Spinal cord (tissue), 10 donors: ENCODE results near the gene DOCK10. TPM values are rescaled to one million over a fixed set of nuclear protein-coding genes. Genes with fewer than 3 reads are reported as not detected.
A peak's percentile ranks its signal among the peaks of the same experiment; 100 is the strongest.

Experiments used
- DNase-seq, 6 donors: peaks; one replicate each; pipeline versions ENCODE4 v3.0.0 to v3.0.0-alpha.2; 2013 to 2015; ENCODE audit warnings: low spot score in 6 of 6, low read depth in 4 of 6
- H3K27ac ChIP-seq: one replicate; pipeline ENCODE4 v1.5.1; 2013; ENCODE audit warnings: low read depth, low read length, control low read depth
- H3K27me3 ChIP-seq: one replicate; pipeline ENCODE4 v1.6.1; 2013; ENCODE audit warnings: low read length; ENCODE audit not compliant: control insufficient read depth, insufficient read depth
- H3K36me3 ChIP-seq: one replicate; pipeline ENCODE4 v1.6.1; 2013; ENCODE audit warnings: low read length; ENCODE audit not compliant: control insufficient read depth, insufficient read depth
- H3K4me1 ChIP-seq: one replicate; pipeline ENCODE4 v1.6.1; 2013; ENCODE audit warnings: low read length; ENCODE audit not compliant: control insufficient read depth, insufficient read depth
- H3K4me3 ChIP-seq: one replicate; pipeline ENCODE4 v1.5.1; 2013; ENCODE audit warnings: low read depth, low read length, control low read depth
- H3K9me3 ChIP-seq: one replicate; pipeline ENCODE4 v1.6.1; 2013; ENCODE audit warnings: low read length; ENCODE audit not compliant: control insufficient read depth, insufficient read depth
- WGBS: methylation state at CpG from one replicate; pipeline ENCODE4 v1.1.5; 2013; ENCODE audit warnings: missing lambda C conversion rate; ENCODE audit not compliant: insufficient coverage; 5-methylcytosine and 5-hydroxymethylcytosine counted together
- polyA plus RNA-seq, 2 donors: library from polyadenylated mRNA; unstranded; fragments of 120-200 nt; gene quantifications; one replicate each; pipeline ENCODE4 v1.2.1, GENCODE V29; 2013; ENCODE audit not compliant: insufficient read length in 2 of 2
- total RNA-seq, 2 donors: library from RNA; depleted of rRNA in 1 of 2; stranded (reverse); fragments of 120-200 nt in 1 of 2; fragments of >200 nt in 1 of 2; gene quantifications; one replicate each; pipeline versions ENCODE4 v1.2.3 to v1.2.4, GENCODE V29; 2013 to 2014
- donor health status: healthy.

DOCK10 gene
- total and polyA plus RNA-seq, 4 donors, result 44.4 to 87.9 (median 61.0) TPM

DNA sequence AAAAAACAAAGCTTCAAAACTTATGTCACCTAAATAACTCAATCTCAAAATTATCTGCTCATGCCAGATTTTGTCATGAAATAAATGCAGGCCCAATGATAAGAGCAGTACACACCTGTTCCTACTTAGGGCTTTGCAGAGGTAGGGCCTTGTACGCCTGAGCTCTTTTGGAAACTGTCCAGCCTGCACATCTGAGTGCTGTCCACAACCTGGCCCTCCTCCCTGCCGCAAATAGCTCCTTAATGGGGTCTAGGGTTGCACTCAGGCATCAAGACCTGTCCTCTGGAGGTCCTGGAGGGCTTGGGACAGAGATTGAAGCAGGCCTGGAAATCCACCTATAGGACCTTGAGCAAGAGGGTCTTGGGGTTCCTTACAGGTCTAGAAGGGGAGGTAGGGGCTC lies 210.7 kb downstream of the DOCK10 start:
- Histone ChIP-seq H3K9me3 (no peaks in the 10 kb centered on the region), H3K36me3 (peaks cover 40% of the 10 kb centered on the region), H3K27me3 (no peaks in the 10 kb centered on the region), H3K4me3 (no peak overlapping the region), H3K27ac (no peak overlapping the region), H3K4me1 (no peaks in the 10 kb centered on the region)
- no peak for DNase-seq
- WGBS, result 50% methylated on average over 2 of the region's 2 CpGs

DNA sequence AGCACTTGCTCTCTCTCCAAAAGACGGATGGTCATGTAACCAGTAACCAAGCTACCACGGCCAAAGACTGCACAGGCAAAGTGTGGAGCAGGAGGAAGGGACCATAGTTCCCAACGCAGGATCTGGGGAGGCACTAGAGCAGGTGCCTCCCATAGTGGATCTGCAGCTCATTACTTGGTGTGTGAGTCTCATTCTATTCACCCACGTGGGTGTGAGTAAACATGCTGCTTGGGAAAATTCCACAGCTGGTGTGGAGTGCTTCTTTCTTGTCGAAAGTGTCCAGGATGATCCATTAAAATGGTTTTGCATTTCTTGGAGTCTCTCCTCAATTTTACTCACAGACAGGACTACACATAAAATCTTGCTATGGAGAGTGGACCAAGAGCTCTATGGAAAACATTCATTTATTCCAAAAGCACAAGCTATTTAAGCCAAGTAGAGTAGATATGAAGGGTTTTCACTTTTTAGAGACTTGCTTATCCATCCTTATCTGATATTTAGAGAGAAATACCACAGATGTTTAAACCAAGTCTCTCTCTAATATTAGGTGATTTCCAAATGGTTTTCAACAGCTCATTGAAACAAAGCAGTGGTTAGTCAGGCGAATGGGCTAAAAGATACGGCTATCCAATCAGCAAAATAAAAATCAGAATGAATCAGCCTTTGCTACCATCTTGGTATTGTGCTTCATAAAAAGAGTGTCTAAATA lies 221.8 kb downstream of the DOCK10 start:
- no peaks in the 10 kb centered on the region for H3K27me3 ChIP-seq
- WGBS, result 78% methylated on average over 4 of the region's 7 CpGs
- H3K4me1 ChIP-seq, result no peaks in the 10 kb centered on the region
- H3K27ac ChIP-seq, result no peak overlapping the region
- peaks cover 11% of the 10 kb centered on the region for H3K36me3 ChIP-seq
- no peak overlapping the region for H3K4me3 ChIP-seq
- H3K9me3 ChIP-seq, result no peaks in the 10 kb centered on the region
- no peak for DNase-seq

- H3K36me3 ChIP-seq, result peaks cover 11% of the 10 kb centered on the region
- H3K27me3 ChIP-seq, result no peaks in the 10 kb centered on the region
- no peak overlapping the region for H3K27ac ChIP-seq
- no peaks in the 10 kb centered on the region for H3K4me1 ChIP-seq
- H3K9me3 ChIP-seq, result no peaks in the 10 kb centered on the region
- DNase-seq, result no peak
- no CpG with 5 or more reads among the region's 2 CpGs for WGBS
- no peak overlapping the region for H3K4me3 ChIP-seq
Observed at GRCh38 chr2:224819075-224819474, 223.2 kb downstream of the DOCK10 start.

DNA sequence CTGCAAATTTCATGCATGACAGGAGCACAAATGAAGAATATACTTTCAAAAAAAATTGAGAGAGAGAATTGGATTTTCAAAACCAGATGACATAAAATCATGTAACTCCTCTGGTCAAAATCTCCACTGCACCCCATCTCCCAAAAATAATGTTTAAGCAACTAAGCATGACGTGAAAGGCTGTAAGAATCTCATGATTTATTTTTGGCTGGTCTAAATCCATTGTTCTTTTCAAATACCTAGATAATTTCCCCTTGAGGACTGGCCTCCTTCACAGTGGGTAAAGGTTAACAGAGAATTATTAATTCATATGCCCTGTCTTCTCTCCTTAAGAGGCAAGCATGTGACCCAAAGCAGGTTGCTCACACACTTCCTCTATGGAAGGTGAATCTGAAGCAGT lies 224.6 kb downstream of the DOCK10 start:
- Histone ChIP-seq H3K4me1 (no peaks in the 10 kb centered on the region), H3K4me3 (no peak overlapping the region), H3K9me3 (no peaks in the 10 kb centered on the region), H3K36me3 (peaks cover 11% of the 10 kb centered on the region), H3K27ac (no peak overlapping the region), H3K27me3 (no peaks in the 10 kb centered on the region)
- DNase-seq, result no peak
- no CpG with 5 or more reads among the region's 1 CpG for WGBS

DNA sequence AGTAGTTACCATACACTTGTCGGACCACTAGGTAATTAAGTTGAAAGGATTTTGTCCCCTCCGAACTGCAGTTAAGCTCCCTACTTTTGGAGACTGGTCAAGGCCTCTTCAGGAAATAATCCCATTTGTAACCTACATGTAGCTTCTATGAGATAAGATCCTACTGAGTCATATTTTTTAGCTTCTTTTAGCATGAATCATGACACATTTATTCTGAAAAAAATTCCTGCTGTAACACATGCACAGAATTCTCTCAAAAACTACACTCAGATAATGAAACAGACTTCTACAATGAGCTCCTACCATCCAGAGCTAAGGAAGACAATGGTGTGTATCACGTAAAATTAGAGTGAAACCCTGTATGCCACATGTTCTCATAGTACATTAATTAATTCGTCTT lies 225.5 kb downstream of the DOCK10 start:
- Histone ChIP-seq H3K27me3 (no peaks in the 10 kb centered on the region), H3K9me3 (no peaks in the 10 kb centered on the region), H3K4me3 (no peak overlapping the region), H3K27ac (no peak overlapping the region), H3K36me3 (peaks cover 8% of the 10 kb centered on the region), H3K4me1 (no peaks in the 10 kb centered on the region)
- no CpG with 5 or more reads among the region's 4 CpGs for WGBS
- no peak for DNase-seq

GRCh38 chr2:224813578-224813977 lies 228.7 kb downstream of the DOCK10 start:
- Histone ChIP-seq H3K4me3 (no peak overlapping the region), H3K9me3 (no peaks in the 10 kb centered on the region), H3K27me3 (no peaks in the 10 kb centered on the region), H3K27ac (no peak overlapping the region), H3K36me3 (peaks cover 8% of the 10 kb centered on the region), H3K4me1 (no peaks in the 10 kb centered on the region)
- no CpG with 5 or more reads among the region's 1 CpG for WGBS
- DNase-seq, result no peak

DNA sequence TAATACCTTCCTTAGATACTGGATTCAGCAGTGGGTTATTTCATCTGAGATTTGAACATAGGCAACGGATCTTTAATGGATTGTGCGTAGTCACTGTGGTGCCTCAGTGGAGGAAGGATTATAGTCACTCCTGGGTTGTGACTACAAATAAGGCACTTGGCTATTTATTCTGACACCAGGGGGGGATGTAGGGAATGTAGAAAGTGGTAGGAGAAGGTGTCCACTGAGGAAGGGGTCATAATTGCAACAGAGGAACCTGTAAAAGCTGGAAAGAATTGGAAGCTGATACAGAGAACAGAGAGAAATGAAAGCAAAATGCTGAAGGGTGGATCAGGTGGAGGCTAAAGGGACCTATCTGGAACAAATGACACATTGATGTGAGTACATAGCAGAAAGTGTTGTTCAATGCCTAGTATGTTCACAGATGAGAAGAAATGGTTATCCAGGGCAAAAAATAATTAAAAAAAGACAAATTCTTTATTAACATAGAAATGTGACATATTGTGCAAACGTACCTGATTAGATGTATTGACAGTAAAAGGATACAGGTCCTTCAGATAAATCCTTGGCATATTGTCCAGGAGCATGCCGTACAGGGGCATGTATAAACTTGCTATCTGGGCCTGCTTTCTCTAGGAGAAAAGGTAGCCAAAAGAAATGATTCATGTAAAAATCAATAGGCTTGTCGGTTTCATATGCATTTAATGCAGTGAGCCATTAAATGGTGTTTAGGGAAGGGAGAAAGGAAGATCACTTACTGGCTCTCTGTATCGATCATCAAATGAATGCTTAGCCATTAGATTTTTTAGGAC lies 234.9 kb downstream of the DOCK10 start:
- Histone ChIP-seq H3K4me3 (no peak overlapping the region), H3K27ac (no peak overlapping the region), H3K27me3 (no peaks in the 10 kb centered on the region), H3K9me3 (no peaks in the 10 kb centered on the region), H3K36me3 (peaks cover 8% of the 10 kb centered on the region), H3K4me1 (no peaks in the 10 kb centered on the region)
- DNase-seq, result peak in 1 of 6 donors; percentile 40
- WGBS, result 91% methylated on average over 5 of the region's 6 CpGs

DNA sequence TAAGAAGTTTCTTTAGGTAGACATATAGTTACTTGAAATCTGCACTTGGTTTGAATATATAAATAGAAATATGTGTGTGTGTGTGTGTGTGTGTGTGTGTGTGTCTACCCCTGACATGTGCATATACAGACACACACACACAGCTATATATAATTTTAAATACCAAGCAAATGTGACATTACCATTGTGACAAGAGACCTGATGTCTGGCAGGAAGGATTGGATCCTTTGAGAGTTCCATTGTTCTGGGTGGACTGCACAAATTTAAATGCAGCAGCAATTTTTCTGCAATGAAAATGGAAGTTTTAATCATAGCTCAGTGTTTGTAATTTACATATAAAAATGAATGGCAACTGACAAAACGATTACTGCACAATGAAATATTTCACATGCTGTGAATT lies 238.3 kb downstream of the DOCK10 start:
- no peaks in the 10 kb centered on the region for H3K4me1 ChIP-seq
- no peaks in the 10 kb centered on the region for H3K27me3 ChIP-seq
- DNase-seq, result no peak
- H3K36me3 ChIP-seq, result peaks cover 8% of the 10 kb centered on the region
- no peak overlapping the region for H3K27ac ChIP-seq
- no peak overlapping the region for H3K4me3 ChIP-seq
- no peaks in the 10 kb centered on the region for H3K9me3 ChIP-seq
- WGBS, result no CpG with 5 or more reads among the region's 1 CpG

DNA sequence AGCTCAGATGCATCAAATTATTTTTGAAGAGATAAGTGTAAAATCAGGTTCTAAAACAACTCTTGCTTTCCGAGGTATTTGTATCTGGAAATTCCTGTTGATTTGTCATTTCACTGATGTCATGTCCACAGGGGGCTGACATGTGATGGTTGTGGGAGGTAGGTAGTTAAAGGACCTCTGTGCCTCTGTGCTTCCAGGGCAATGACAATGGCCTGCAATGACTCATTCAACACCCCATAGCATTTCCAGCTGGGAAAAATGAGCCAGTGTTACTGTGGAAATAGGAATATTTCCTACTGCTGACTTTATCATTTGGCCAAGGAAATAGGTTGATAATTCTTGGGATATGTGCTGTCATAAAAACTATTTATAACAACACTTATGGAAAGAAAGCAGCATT lies 239.9 kb downstream of the DOCK10 start:
- H3K36me3 ChIP-seq, result peaks cover 15% of the 10 kb centered on the region
- no peaks in the 10 kb centered on the region for H3K4me1 ChIP-seq
- WGBS, result no CpG with 5 or more reads among the region's 1 CpG
- H3K4me3 ChIP-seq, result no peak overlapping the region
- DNase-seq, result no peak
- H3K9me3 ChIP-seq, result no peaks in the 10 kb centered on the region
- no peak overlapping the region for H3K27ac ChIP-seq
- H3K27me3 ChIP-seq, result no peaks in the 10 kb centered on the region

- Histone ChIP-seq H3K9me3 (no peaks in the 10 kb centered on the region), H3K4me3 (no peak overlapping the region), H3K27ac (no peak overlapping the region), H3K36me3 (peaks cover 10% of the 10 kb centered on the region), H3K4me1 (no peaks in the 10 kb centered on the region), H3K27me3 (no peaks in the 10 kb centered on the region)
- DNase-seq, result no peak
- 40% methylated on average over 1 of the region's 1 CpG for WGBS
Observed at GRCh38 chr2:224801360-224801759, 240.9 kb downstream of the DOCK10 start.
